HG02884 (cell line): ENCODE measurements around the gene DENND1C.

Experiments
- ATAC-seq: cut with Tn5 transposase; IDR thresholded peaks from one replicate; pipeline ENCODE4 v1.9.1; 2021; ENCODE audit warnings: mild to moderate bottlenecking, moderate library complexity; ENCODE audit not compliant: unreplicated experiment

The DENND1C gene

GRCh38 chr19:6481541-6482342 is at the start of gene DENND1C:
Gene DENND1C (minus strand): TSS chr19:6481787. CDS start chr19:6481695, 92 bp downstream.
- peak; percentile 52 for ATAC-seq

- ATAC-seq = peak; percentile 26
Observed at GRCh38 chr19:6530386-6531162, 49.0 kb upstream of the DENND1C start, which contains the start of gene TNFSF9. Gene TNFSF9 (plus strand): TSS chr19:6531026. CDS start chr19:6531037, 11 bp downstream.

- no peak for ATAC-seq
Observed at GRCh38 chr19:6529937-6530385, 48.4 kb upstream of the DENND1C start.

- no peak for ATAC-seq
Observed at GRCh38 chr19:6529351-6529750, 47.8 kb upstream of the DENND1C start.

- no peak for ATAC-seq
Observed at GRCh38 chr19:6528544-6529121, 47.0 kb upstream of the DENND1C start.

- no peak for ATAC-seq
Observed at GRCh38 chr19:6527893-6528543, 46.4 kb upstream of the DENND1C start.

GRCh38 chr19:6524311-6524710 is 42.7 kb upstream of the DENND1C start:
- ATAC-seq = no peak

GRCh38 chr19:6522712-6523111 is 41.1 kb upstream of the DENND1C start:
- ATAC-seq = no peak

- ATAC-seq = peak; percentile 46
Observed at GRCh38 chr19:6521718-6522646, 40.4 kb upstream of the DENND1C start.

GRCh38 chr19:6519289-6519688 is 37.7 kb upstream of the DENND1C start:
- no peak for ATAC-seq

GRCh38 chr19:6518145-6518911 is 36.7 kb upstream of the DENND1C start:
- no peak for ATAC-seq

- no peak for ATAC-seq
Observed at GRCh38 chr19:6516659-6517291, 35.2 kb upstream of the DENND1C start.

- no peak for ATAC-seq
Observed at GRCh38 chr19:6516018-6516658, 34.6 kb upstream of the DENND1C start.

- ATAC-seq = no peak
Observed at GRCh38 chr19:6514926-6515544, 33.4 kb upstream of the DENND1C start.

GRCh38 chr19:6514089-6514488 is 32.5 kb upstream of the DENND1C start:
- ATAC-seq = no peak

- ATAC-seq = no peak
Observed at GRCh38 chr19:6510618-6511017, 29.0 kb upstream of the DENND1C start.

GRCh38 chr19:6509118-6509971 is 27.8 kb upstream of the DENND1C start:
- no peak for ATAC-seq
